Stimulated activated CD8-positive, alpha-beta memory T cell treated with anti-CD3 and anti-CD28 coated beads, Interleukin-4, amount 100 ng/mL, for 24 hours (primary cell): ENCODE measurements around the gene STKLD1.
A peak's percentile ranks its signal among the peaks of the same experiment; 100 is the strongest.
"Not testable (repeated sequence)": the region's sequence is repeated elsewhere in the genome, so short reads cannot be mapped to it uniquely, and the experiment has no call there.

Experiments
- DNase-seq: peaks from one replicate; pipeline ENCODE4 v3.0.0-alpha.2; 2020; ENCODE audit warnings: low read depth

STKLD1 gene

GRCh38 chr9:133362359-133363044 lies 13.7 kb upstream of the STKLD1 start:
- DNase-seq = no peak

- no peak for DNase-seq
Measured at GRCh38 chr9:133366435-133366834, 9.7 kb upstream of the STKLD1 start.

DNA sequence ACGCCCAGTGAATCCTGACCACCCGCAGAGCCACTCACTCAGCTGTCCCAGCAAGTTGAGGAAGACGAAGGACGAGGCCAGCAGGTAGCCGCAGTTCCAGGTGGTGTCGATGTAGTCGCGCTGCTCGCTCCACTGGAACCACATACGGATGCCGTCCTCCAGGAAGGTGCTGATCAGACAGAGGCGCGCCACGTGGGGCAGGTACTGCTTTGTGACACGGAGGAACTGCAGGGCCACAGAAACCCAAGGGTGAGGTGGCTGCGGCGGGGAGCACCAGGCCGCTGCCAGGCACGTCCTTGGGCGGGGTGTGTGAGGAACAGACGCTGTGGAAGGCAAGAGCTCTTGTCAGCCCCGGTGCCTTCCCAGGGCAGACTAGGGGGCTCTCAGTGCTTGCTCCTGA lies 8.9 kb upstream of the STKLD1 start:
- DNase-seq = no peak

- no peak for DNase-seq
Measured at GRCh38 chr9:133367778-133368177, 8.4 kb upstream of the STKLD1 start.

DNA sequence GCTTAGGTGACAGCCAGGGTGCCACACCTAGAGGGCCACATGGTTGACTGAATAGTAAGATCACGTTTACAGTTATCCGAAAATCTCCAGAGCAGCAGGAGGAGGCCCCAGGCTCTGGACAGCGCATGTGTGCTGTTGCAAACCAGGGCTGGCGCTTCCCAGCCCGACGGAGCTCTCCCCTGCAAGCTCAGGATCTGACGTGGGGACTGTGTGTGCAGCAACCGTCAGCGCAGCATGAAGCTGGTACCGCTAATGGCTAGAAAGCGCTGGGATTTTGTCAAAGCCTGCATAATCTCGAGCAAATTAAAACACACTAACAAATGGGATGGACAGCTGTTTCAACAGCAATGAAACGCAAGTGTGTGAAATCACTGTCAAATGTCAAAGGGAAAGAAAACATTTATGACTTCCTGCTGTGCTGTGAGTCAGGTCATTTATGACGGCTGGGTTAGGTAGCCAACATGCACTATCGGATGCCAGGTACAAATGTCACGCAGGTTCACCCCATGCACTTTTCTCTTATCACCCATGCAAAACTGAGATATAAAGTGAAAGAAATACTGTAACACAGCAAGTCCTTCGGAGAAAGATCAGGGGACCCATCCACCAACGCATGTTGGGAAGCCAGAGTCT lies 7.8 kb upstream of the STKLD1 start:
- DNase-seq = no peak

DNA sequence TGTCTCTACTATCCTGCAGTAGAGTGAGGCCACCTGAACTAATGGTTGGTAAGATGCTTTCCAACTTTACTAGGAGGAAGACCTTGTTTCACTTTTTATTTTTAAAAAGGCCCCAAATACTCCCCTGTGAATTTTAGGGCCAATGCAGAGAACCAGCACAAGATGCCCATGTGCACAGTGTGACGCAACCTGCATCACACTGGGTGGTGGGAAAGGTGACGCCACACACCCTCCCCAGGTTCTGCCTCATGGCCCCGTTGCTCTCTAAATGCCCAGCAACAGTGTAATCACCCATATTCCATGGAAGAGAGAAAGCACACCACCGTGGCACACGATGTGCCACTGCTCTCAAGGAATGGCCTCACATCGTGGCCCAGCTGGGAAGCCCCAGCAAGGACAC lies 6.7 kb upstream of the STKLD1 start:
- DNase-seq = no peak

DNA sequence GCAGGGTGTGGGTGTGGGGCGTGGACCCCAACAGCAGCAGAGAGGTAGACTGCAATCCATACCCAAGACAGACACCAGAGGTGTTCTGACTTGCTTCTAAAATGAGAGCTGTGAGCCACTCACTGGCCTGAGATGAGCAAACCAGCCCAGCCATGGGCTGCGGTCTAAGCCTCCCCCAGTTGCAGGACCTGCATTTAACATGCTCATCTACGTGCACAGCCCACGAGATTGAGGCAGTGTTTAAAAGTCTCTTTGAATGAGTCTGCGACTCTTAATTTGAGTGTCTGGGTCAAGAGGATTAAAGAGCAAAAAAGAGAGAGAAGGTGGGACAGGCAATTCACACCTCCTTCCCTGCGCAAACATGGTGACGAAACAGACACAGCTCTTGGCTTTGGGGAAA lies 6.2 kb upstream of the STKLD1 start:
- DNase-seq = no peak

DNA sequence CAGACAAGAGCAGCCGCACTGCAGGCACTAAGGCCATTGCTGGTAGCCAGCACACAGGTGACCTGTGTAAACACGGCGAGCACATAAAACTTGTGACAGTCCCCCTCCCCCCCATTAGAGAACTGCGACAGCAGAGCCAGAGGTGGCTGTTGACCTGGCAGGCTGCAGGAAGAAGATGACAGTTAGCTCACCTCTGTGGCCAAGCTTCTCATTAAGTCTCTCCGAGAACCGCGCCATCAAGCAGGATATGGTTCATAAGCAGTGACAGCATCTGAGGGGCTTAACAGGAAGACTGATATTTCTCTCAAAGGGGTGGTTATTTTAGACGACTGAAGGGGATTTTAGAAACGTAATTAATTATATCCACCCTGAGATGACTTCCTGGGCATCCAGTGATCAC lies 5.5 kb upstream of the STKLD1 start:
- no peak for DNase-seq

- DNase-seq = peak; percentile 60
Measured at GRCh38 chr9:133371261-133371711, 4.9 kb upstream of the STKLD1 start.

GRCh38 chr9:133372144-133372543 lies 4.0 kb upstream of the STKLD1 start:
- no peak for DNase-seq

GRCh38 chr9:133374612-133375115 lies 1.5 kb upstream of the STKLD1 start:
- DNase-seq = no peak

DNA sequence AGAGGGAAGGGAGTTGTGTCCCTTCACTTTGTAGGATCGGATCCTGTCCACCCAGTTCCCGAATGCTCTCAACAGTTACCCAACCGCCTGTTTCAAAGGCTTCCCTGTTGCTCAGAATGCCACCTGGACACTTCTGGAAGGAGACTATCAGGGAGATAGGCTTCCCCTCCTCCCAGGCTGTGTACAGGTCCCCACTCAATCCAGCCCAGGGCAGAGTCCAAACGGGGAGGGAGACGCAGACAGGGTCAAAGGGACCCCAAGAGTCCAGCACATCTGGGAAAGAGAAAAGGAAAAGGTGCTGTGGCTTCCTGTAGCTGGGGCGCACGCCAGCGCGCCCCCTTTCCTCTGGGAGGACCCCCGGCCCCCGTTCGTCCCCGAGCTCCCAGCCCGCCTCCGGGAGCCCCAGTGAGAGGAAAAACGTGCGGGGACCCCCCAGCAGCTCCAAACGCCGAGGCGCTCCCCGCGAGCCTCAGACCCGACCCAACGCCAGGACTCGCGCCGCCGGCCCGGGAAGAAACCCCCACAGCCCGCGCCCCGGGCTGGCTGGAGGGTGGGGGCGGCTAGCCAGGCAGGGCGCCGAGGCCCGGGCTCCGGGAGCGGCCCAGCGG lies 946 bp upstream of the STKLD1 start:
- DNase-seq = no peak

DNA sequence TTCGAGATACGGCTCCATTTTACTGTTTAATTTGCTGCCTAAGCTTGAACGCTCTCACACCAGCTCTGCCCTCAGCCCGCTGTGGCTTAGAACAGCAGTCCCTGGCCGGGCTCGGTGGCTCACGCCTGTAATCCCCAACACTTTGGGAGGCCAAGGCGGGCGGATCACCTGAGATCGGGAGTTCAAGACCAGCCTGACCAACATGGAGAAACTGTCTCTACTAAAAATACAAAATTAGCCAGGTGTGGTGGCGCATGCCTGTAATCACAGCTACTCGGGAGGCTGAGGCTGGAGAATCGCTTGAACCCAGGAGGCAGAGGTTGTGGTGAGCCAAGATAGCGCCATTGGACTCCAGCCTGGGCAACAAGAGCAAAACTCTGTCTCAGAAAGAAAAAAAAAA lies 1.1 kb downstream of the STKLD1 start:
- not testable (repeated sequence) for DNase-seq

DNA sequence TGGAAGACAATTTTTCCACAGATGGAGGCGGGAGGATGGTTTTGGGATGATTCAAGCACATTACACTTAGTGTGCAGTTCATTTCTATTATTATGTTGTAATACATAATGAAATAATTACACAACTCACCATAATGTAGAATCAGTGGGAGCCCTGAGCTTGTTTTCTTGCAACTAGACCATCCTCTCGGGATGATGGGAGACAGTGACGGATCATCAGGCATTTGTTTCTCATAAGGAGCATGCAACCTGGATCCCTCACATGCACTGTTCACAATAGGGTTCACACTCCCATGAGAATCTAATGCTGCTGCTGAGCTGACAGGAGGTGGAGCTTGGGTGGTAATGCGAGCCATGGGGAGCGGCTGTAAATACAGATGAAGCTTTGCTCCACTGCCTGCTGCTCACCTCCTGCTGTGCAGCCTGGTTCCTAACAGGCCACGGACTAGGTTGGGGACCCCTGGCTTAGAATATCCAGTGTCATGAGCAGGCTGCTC lies 1.6 kb downstream of the STKLD1 start:
- DNase-seq = no peak

DNA sequence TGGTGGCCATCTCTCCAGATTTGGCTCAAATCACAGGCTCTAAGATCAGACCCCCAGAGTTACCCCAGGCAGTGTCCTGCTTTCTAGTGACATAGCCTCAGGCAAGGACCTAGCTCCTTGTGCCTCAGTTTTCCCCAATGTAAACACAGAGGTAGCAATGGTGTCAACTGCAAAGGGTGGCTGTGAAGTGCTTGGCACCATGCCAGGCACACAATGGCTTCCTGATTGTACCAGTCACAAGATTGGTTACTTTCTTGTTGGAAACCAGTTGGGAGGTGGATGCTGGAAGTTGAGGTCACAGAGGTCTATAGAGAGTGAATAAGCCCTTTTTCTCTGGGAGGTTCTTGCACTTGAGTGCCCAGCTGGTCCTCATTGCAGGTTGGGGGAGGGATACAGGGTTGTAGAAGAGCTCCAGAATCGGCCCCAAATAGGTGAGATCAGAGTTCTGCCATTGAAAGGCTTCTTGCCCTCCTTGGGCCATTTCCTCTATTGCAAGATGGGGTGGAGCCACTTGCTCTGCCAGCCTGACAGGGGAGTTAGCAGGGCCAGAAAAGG lies 2.3 kb downstream of the STKLD1 start:
- no peak for DNase-seq

DNA sequence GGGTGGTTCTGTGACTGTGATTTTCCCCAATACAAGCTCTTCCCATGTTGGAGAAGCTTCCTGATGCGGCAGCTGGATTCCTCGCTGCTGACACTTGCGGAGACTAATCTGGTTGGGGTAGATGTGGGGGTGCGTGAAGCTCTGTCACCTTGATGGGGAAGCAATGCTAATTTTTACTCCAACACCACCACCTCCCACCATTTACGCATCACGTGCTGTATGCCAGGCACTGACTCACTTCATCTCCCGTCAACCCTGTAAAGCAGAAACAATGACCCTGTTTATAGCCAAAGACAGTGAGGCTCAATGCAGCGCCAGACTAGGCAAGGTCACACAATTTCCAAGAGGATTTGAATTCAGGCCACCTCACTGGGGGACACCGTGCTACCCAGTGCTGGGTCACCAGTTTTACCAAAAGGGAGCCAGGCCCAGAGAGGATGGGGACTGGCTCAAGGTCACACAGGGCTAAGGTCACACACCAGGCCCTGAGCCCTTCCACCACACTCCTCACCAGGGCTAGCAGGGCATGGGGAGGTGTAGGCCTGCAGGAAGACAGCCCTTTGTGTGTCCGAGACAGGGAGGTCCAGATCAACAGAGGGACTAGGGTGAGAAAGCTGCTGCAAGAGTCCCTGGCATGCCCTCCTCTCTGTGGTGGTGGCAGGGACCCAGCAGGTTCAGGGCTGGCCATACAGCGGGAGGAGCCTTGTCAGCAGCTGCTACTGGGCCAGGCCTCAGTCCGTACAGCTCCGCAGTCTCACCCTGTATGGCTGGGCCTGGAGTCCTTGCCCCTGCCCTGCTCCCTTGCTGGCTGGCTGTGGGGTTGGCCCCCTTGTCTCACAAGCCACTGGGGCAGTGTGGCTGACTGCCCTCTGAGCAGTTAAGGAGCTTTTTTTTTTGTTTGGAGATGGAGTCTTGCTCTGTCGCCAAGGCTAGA lies 3.3 kb downstream of the STKLD1 start:
- DNase-seq = no peak

DNA sequence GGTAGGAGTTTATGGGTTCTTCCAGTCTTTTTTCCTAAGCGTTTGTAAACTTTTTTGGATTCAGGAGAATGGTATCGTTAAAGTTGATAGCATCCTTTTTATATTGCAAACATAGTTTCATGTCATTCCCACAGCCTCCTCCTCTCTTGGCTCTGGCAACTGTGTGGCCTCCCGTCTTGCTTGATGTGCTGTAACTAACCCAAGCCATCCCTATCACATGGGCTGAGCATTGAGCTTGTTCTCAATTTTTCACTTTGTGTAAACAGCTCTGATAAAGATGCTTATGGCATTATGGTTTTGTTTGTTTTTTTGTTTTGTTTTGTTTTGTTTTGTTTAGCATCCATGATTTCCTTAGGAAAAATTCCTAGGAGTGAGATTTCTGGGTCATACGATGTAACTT lies 4.6 kb downstream of the STKLD1 start:
- no peak for DNase-seq

DNA sequence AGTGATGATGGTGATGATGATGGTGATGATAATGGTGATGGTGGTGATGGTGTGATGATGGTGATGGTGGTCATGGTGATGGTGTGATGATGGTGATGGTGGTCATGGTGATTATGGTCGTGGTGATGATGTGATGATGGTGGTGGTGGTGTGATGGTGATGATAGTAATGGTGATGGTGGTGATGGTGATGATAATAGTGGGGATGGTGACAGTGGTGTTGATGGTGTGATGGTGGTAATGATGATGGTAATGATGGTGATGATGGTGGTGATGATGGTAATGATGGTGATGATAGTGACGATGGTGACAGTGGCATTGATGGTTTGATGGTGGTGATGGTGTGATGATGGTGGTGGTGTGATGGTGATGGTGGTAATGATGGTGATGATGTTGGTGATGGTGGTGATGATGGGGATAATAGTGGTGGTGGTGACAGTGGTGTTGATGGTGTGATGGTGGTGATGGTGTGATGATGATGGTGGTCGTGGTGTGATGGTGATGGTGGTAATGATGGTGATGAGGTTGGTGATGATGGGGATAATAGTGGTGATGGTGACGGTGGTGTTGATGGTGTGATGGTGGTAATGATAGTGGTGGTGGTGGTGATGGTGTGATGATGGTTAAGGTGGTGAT lies 6.5 kb downstream of the STKLD1 start:
- no peak for DNase-seq

DNA sequence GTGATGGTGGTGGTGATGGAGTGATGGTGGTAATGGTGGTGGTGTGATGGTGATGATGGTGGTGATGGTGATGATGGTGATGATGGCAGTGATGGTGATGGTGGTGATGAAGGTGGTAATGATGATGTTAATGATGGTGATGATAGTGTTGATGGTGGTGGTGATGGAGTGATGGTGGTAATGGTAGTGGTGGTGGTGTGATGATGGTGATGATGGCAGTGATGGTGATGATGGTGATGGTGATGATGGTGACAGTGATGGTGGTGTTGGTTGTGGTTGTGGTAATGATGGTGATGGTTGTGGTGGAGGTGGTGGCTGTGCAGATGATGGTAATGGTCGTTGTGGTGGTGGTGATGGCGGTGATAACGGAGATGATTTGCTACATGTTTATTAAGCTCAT lies 7.3 kb downstream of the STKLD1 start:
- no peak for DNase-seq

- DNase-seq = no peak
Measured at GRCh38 chr9:133384736-133385321, 8.7 kb downstream of the STKLD1 start.

DNA sequence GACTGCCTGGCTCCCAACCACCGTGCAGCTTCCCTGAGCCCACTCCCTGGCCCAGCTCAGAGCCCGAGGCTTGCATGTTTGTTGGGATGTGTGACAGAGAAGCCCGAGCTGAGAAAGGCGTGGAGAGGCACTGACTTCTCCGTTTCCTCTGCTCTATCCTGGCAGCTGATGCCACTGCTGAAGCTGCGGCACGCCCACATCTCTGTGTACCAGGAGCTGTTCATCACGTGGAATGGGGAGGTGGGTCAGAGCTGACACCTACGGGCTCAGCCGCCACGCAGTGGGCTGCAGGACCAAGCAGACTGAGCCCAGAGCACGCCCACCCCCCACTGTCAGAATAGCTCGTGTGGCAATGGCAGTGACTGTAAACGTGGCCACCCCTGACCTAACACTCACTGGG lies 9.3 kb downstream of the STKLD1 start:
- no peak for DNase-seq
